H9 (cell line): ENCODE measurements around the gene GBA2. TPM values are rescaled to one million over a fixed set of nuclear protein-coding genes. Genes with fewer than 3 reads are reported as not detected.

Experiments used
- DNase-seq: peaks from one replicate; pipeline ENCODE4 v3.0.0-alpha.2; 2017
- H2AFZ ChIP-seq: one replicate; pipeline ENCODE4 v1.6.1; 2013; ENCODE audit warnings: mild to moderate bottlenecking, low read length, control low read depth, moderate library complexity
- H2AK5ac ChIP-seq: 2 replicates; pipeline ENCODE4 v1.6.1; 2013; ENCODE audit warnings: low read length, control low read depth, mixed read lengths; ENCODE audit not compliant: insufficient read length
- H2BK120ac ChIP-seq: one replicate; pipeline ENCODE4 v1.6.1; 2013; ENCODE audit warnings: low read depth, mild to moderate bottlenecking, low read length, control low read depth, inconsistent platforms; ENCODE audit not compliant: poor library complexity, severe bottlenecking
- H2BK12ac ChIP-seq: 2 replicates; pipeline ENCODE4 v1.6.1; 2013; ENCODE audit warnings: low read length, control low read depth, mixed read lengths, low read depth; ENCODE audit not compliant: insufficient read length
- H2BK15ac ChIP-seq: 2 replicates; pipeline ENCODE4 v1.6.1; 2013; ENCODE audit warnings: low read depth, low read length, control low read depth
- H2BK20ac ChIP-seq: one replicate; pipeline ENCODE4 v1.6.1; 2013; ENCODE audit warnings: low read depth, mild to moderate bottlenecking, low read length, control low read depth, inconsistent platforms; ENCODE audit not compliant: poor library complexity, severe bottlenecking
- H2BK5ac ChIP-seq: 2 replicates; pipeline ENCODE4 v1.6.1; 2013; ENCODE audit warnings: low read length, control low read depth, mixed read lengths; ENCODE audit not compliant: insufficient read length
- H3K14ac ChIP-seq: 2 replicates; pipeline ENCODE4 v1.6.1; 2013; ENCODE audit warnings: low read length, control low read depth; ENCODE audit not compliant: insufficient read depth
- H3K18ac ChIP-seq: 2 replicates; pipeline ENCODE4 v1.6.1; 2013; ENCODE audit warnings: low read depth, mild to moderate bottlenecking, mixed read lengths, low read length, control low read depth; ENCODE audit not compliant: insufficient read length
- H3K23ac ChIP-seq: 2 replicates; pipeline ENCODE4 v1.6.1; 2013; ENCODE audit warnings: low read length, control low read depth, mixed read lengths, low read depth; ENCODE audit not compliant: insufficient read length
- H3K23me2 ChIP-seq: 2 replicates; pipeline ENCODE4 v1.6.1; 2013; ENCODE audit warnings: low read depth, mild to moderate bottlenecking, mixed read lengths, low read length, control low read depth; ENCODE audit not compliant: insufficient read length, poor library complexity, severe bottlenecking
- H3K27ac ChIP-seq: 2 replicates; pipeline ENCODE4 v1.5.1; 2013; ENCODE audit warnings: low read length, control low read depth, mixed read lengths, low read depth; ENCODE audit not compliant: insufficient read length
- H3K27me3 ChIP-seq: 2 replicates; pipeline ENCODE4 v1.6.1; 2013; ENCODE audit warnings: low read length, control low read depth, inconsistent platforms; ENCODE audit not compliant: insufficient read depth
- H3K4ac ChIP-seq: 2 replicates; pipeline ENCODE4 v1.6.1; 2013; ENCODE audit warnings: low read depth, mild to moderate bottlenecking, control low read depth, inconsistent platforms, low read length, moderate library complexity
- H3K4me1 ChIP-seq: 2 replicates; pipeline ENCODE4 v1.6.1; 2013; ENCODE audit warnings: low read length, control low read depth, inconsistent platforms; ENCODE audit not compliant: insufficient read depth
- H3K4me2 ChIP-seq: 2 replicates; pipeline ENCODE4 v1.6.1; 2013; ENCODE audit warnings: low read length, control low read depth, mixed read lengths; ENCODE audit not compliant: insufficient read length, insufficient read depth
- H3K56ac ChIP-seq: 2 replicates; pipeline ENCODE4 v1.6.1; 2013; ENCODE audit warnings: low read depth, mild to moderate bottlenecking, mixed read lengths, low read length, control low read depth; ENCODE audit not compliant: insufficient read length
- H3K79me1 ChIP-seq: 2 replicates; pipeline ENCODE4 v1.6.1; 2013; ENCODE audit warnings: low read depth, mild to moderate bottlenecking, moderate library complexity, low read length, control low read depth, inconsistent platforms; ENCODE audit not compliant: insufficient read depth, poor library complexity, severe bottlenecking
- H3K79me2 ChIP-seq: 2 replicates; pipeline ENCODE4 v1.6.1; 2013; ENCODE audit warnings: low read length, control low read depth, inconsistent platforms; ENCODE audit not compliant: insufficient read depth
- H3K9ac ChIP-seq: 2 replicates; pipeline ENCODE4 v1.6.1; 2013; ENCODE audit warnings: low read length, control low read depth, mixed read lengths; ENCODE audit not compliant: insufficient read length; ENCODE audit errors: extremely low read depth
- H3K9me3 ChIP-seq: one replicate; pipeline ENCODE4 v1.6.1; 2013; ENCODE audit warnings: low read depth, low read length, inconsistent platforms; ENCODE audit not compliant: control insufficient read depth
- H3T11ph ChIP-seq: one replicate; pipeline ENCODE4 v1.6.1; 2013; ENCODE audit warnings: mild to moderate bottlenecking, low read length, control low read depth, inconsistent platforms
- H4K20me1 ChIP-seq: one replicate; pipeline ENCODE4 v1.6.1; 2013; ENCODE audit not compliant: control insufficient read depth, insufficient read length, insufficient read depth
- H4K5ac ChIP-seq: 2 replicates; pipeline ENCODE4 v1.6.1; 2013; ENCODE audit warnings: low read depth, mild to moderate bottlenecking, mixed read lengths, low read length, control low read depth; ENCODE audit not compliant: insufficient read length
- H4K8ac ChIP-seq: replicated peaks from 2 replicates; pipeline ENCODE4 v1.6.1; 2013; ENCODE audit warnings: low read length, control low read depth, mixed read lengths, low read depth; ENCODE audit not compliant: insufficient read length
- H4K91ac ChIP-seq: 2 replicates; pipeline ENCODE4 v1.6.1; 2013; ENCODE audit warnings: low read depth, mild to moderate bottlenecking, moderate library complexity, mixed read lengths, low read length, control low read depth; ENCODE audit not compliant: insufficient read length
- H3K27ac Mint-ChIP-seq, 3 experiments: 2 replicates in 2 of 3; 3 replicates in 1 of 3; pipeline ENCODE4 v1.8.0; 2020 to 2021; ENCODE audit warnings: mixed read lengths in 3 of 3, mild to moderate bottlenecking in 1 of 3, moderate library complexity in 1 of 3
- H3K27me3 Mint-ChIP-seq: 2 replicates; pipeline ENCODE4 v1.8.0; 2021; ENCODE audit warnings: low read depth, mild to moderate bottlenecking, moderate library complexity, mixed read lengths
- H3K36me3 Mint-ChIP-seq, 3 experiments: 2 replicates in 2 of 3; 3 replicates in 1 of 3; pipeline ENCODE4 v1.8.0; 2020 to 2021; ENCODE audit warnings: low read depth in 3 of 3, mixed read lengths in 3 of 3; ENCODE audit not compliant: insufficient read depth in 1 of 3
- H3K4me1 Mint-ChIP-seq, 2 experiments: 2 replicates each; pipeline ENCODE4 v1.8.0; 2020; ENCODE audit warnings: mixed read lengths in 2 of 2
- H3K4me3 Mint-ChIP-seq, 2 experiments: 2 replicates in 1 of 2; 3 replicates in 1 of 2; pipeline ENCODE4 v1.8.0; 2020 to 2021; ENCODE audit warnings: mild to moderate bottlenecking in 2 of 2, mixed read lengths in 2 of 2, moderate library complexity in 1 of 2
- H3K9me3 Mint-ChIP-seq, 2 experiments: 2 replicates in 1 of 2; 3 replicates in 1 of 2; pipeline ENCODE4 v1.8.0; 2020; ENCODE audit warnings: mild to moderate bottlenecking in 2 of 2, mixed read lengths in 2 of 2, moderate library complexity in 1 of 2
- CTCF ChIP-seq: fragments of 200-600 bp; sonication (generic); conservative IDR thresholded peaks from 3 replicates; pipeline ENCODE4 v1.8.0; 2021; ENCODE audit warnings: antibody characterized with exemption, mild to moderate bottlenecking
- WGBS: extraction: QIAGEN DNeasy Blood & Tissue Kit; methylation state at CpG from one replicate; pipeline ENCODE4 v1.1.7; 2013; ENCODE audit warnings: missing lambda C conversion rate, low lambda C conversion rate, mixed read lengths; ENCODE audit not compliant: insufficient read length; ENCODE audit errors: extremely low coverage; 5-methylcytosine and 5-hydroxymethylcytosine counted together
- long read RNA-seq: library from polyadenylated mRNA; unstranded; transcript quantifications from one replicate; pipeline ENCODE4 v2.0.0, GENCODE V29; 2020
- total RNA-seq: library from RNA; stranded (reverse); gene quantifications from 2 replicates; pipeline ENCODE4 v1.2.1, GENCODE V29; 2021

Gene GBA2
- total RNA-seq, result 90.7 and 103 TPM in 2 replicates
- long read RNA-seq, partial matches to known transcripts, result 24 of 53 reads
- long read RNA-seq, other reads (novel, unspliced or antisense), result 25 of 53 reads

GRCh38 chr9:35748858-35749514 is at the start of gene GBA2, which contains the start of gene RGP1:
GBA2 (minus strand) TSS chr9:35749228; CDS start chr9:35748704, 524 bp downstream.
RGP1 (plus strand) TSS chr9:35749287; CDS start chr9:35749756, 469 bp downstream.
- WGBS, result no CpG with 5 or more reads among the region's 69 CpGs
- Histone ChIP-seq H3K4ac (no peak within 1 kb of the TSS), H3K27me3 (no peaks in the 10 kb centered on the region), H3K79me1 (peaks cover 19% of the 10 kb centered on the region), H3K18ac (no peak within 1 kb of the TSS), H3K79me2 (peaks cover 21% of the 10 kb centered on the region), H3K23ac (no peak within 1 kb of the TSS), H2BK5ac (no peak within 1 kb of the TSS), H3K4me2 (peak within 1 kb of the TSS; percentile 98), H3K9ac (peak within 1 kb of the TSS; percentile 79), H2AFZ (no peak within 1 kb of the TSS), H2BK20ac (no peak within 1 kb of the TSS), H3K23me2 (peaks cover 18% of the 10 kb centered on the region), H3K27ac (no peak within 1 kb of the TSS), H4K20me1 (no peaks in the 10 kb centered on the region), H2BK120ac (no peak within 1 kb of the TSS), H3K56ac (no peak within 1 kb of the TSS), H3K9me3 (no peaks in the 10 kb centered on the region), H4K91ac (no peak within 1 kb of the TSS), H2AK5ac (no peak within 1 kb of the TSS), H4K5ac (no peak within 1 kb of the TSS), H2BK15ac (no peak within 1 kb of the TSS), H3K4me1 (peaks cover 3% of the 10 kb centered on the region; the same call in 1 of the 2 replicates), H4K8ac (no peak within 1 kb of the TSS), H3T11ph (no peak within 1 kb of the TSS), H2BK12ac (no peak within 1 kb of the TSS), H3K14ac (peak within 1 kb of the TSS; percentile 16; the same call in 1 of the 2 replicates)
- no peak for TF ChIP-seq CTCF
- peak within 1 kb of the TSS; percentile 93 to 95 for H3K4me3 Mint-ChIP-seq
- peaks cover 28% of the 10 kb centered on the region in 2 experiments for H3K4me1 Mint-ChIP-seq
- H3K36me3 Mint-ChIP-seq, result peaks cover 22 to 64% (median 57%) of the 10 kb centered on the region in 3 experiments; a peak in 6 of 7 replicates
- peak within 1 kb of the TSS; percentile 73 to 95 (median 91); a peak in 6 of 7 replicates for H3K27ac Mint-ChIP-seq
- no peaks in the 10 kb centered on the region for H3K27me3 Mint-ChIP-seq
- no peaks in the 10 kb centered on the region for H3K9me3 Mint-ChIP-seq
- DNase-seq, result peak; percentile 83
